ENCODE data around the gene RPS24. TPM values are rescaled to one million over a fixed set of nuclear protein-coding genes. Genes with fewer than 3 reads are reported as not detected.

Gene RPS24
- total and polyA plus RNA-seq, 9 of the 15 experiments (the other 6 are each of a cell fraction or from before 2014, with no cell fraction given) = 1,947 to 7,307 (median 5,944) TPM

- 94% methylated on average over 8 of the region's 8 CpGs for WGBS (ENCODE audit: insufficient coverage, low coverage, missing lambda C conversion rate)
- Histone ChIP-seq H3K79me2 (ENCODE audit: control insufficient read depth, insufficient read depth, low read length) (peaks cover 31% of the 10 kb centered on the region), H3K4me1 (replicated peaks in 1 of 2; ENCODE audit: control insufficient read depth in 2 of 2, insufficient read depth in 2 of 2, low read length in 2 of 2) (peaks cover 4 to 8% of the 10 kb centered on the region in 2 experiments; a peak in 3 of 5 replicates), H3K27ac (ENCODE audit: extremely low read depth, low read depth, low read length) (no peak overlapping the region), H3K4me2 (ENCODE audit: insufficient read depth, low read length) (no peak overlapping the region), H3K9me3 (replicated peaks; ENCODE audit: control insufficient read depth, insufficient read depth, low read depth, low read length) (peaks cover 2% of the 10 kb centered on the region; the same call in 1 of the 2 replicates), H4K20me1 (replicated peaks; ENCODE audit: control insufficient read depth, insufficient read depth, low read length) (no peaks in the 10 kb centered on the region; the same call in 1 of the 2 replicates), H3K9ac (ENCODE audit: insufficient read depth in 1 of 2, low read depth in 2 of 2, low read length in 2 of 2) (no peak overlapping the region), H2AFZ (ENCODE audit: low read depth, low read length) (no peak overlapping the region), H3K27me3 (ENCODE audit: control insufficient read depth in 2 of 2, insufficient read depth in 2 of 2, low read length in 2 of 2) (no peaks in the 10 kb centered on the region), H3K4me3 (no peak overlapping the region), H3K9me1 (ENCODE audit: control insufficient read depth, insufficient read depth, low read length) (no peaks in the 10 kb centered on the region), H3K36me3 (ENCODE audit: control insufficient read depth, insufficient read depth, low read length) (peaks cover 71% of the 10 kb centered on the region)
- intact Hi-C loops (cut with micrococcal nuclease) = loop anchor here (5.0 kb wide), 1 partner anchor 179 kb away; no protein-coding TSS in a partner anchor
- BruUV-seq (replicated peaks) = no TSS peak
- no peak for DNase-seq (ENCODE audit: extremely low read depth in 1 of 4, low spot score in 3 of 4)
- TF ChIP-seq LEF1 (IDR thresholded peaks at IDR 0.05) (no peak), MAZ (CRISPR knock-in tag; conservative IDR thresholded peaks at IDR 0.05 in 1 of 2, IDR thresholded peaks at IDR 0.05 in 1 of 2) (no peak), SMARCE1 (IDR thresholded peaks at IDR 0.05) (no peak), HSF4 (CRISPR knock-in tag; IDR thresholded peaks at IDR 0.05; ENCODE audit: borderline replicate concordance) (no peak), HDGF (IDR thresholded peaks at IDR 0.05) (no peak), POU5F1 (IDR thresholded peaks at IDR 0.05; ENCODE audit: borderline replicate concordance, low read depth, low read length, partially characterized antibody) (no peak), ZNF395 (CRISPR knock-in tag; IDR thresholded peaks at IDR 0.05) (no peak)
- no peak for FAIRE-seq
- ATAC-seq = no peak
- CTCF ChIA-PET (ENCODE audit: low intra/inter-chr PET ratio) = no interaction called here
- POLR2A ChIA-PET = no interaction called here
- in situ Hi-C loops (cut with MboI) = loop anchor here (25.0 kb wide), 1 partner anchor 1161 kb away; no protein-coding TSS in a partner anchor
Measured at GRCh38 chr10:78025685-78026364, 7.8 kb upstream of the RPS24 start.

Measured in K562 (cell line).